Ovary (tissue), 3 donors: ENCODE measurements around the gene STX2.
"Not testable (repeated sequence)": the region's sequence is repeated elsewhere in the genome, so short reads cannot be mapped to it uniquely, and the experiment has no call there.

Experiments
- CTCF ChIP-seq, 3 donors: fragments of 450-650 bp in 2 of 3; fragments of 200-600 bp in 1 of 3; IDR thresholded peaks; one replicate each; pipeline versions ENCODE4 v1.5.1 to v1.8.0; 2016 to 2022; ENCODE audit warnings: antibody characterized with exemption in 3 of 3, mild to moderate bottlenecking in 1 of 3
- POLR2A ChIP-seq: fragments of 450-650 bp; IDR thresholded peaks from one replicate; pipeline ENCODE4 v1.6.1; 2017; ENCODE audit warnings: antibody characterized with exemption, mild to moderate bottlenecking, moderate library complexity
- donor health status: DM: no; HTN: no; CAD: no.

- TF ChIP-seq POLR2A; CTCF (IDR thresholded peaks at IDR 0.05): not testable (repeated sequence)
Measured at GRCh38 chr12:130848785-130849305, 9.8 kb upstream of the STX2 start.
